SK-N-SH treated with all-trans-retinoic acid at 6 μM for 48 hours (cell line): ENCODE results near the gene ATXN2L.

Source experiments
- ATAC-seq: fragments of 200-7000 bp; cut with Tn5 transposase; 3 replicates; pipeline ENCODE4 v1.9.1; 2020; ENCODE audit warnings: mild to moderate bottlenecking, moderate library complexity
- BACH2 ChIP-seq: fragments of 250-450 bp; sonication (Bioruptor Pico); IDR thresholded peaks from 2 replicates; pipeline ENCODE4 v1.9.0; 2021; ENCODE audit warnings: mild to moderate bottlenecking, borderline replicate concordance
- CREB5 ChIP-seq: fragments of 250-450 bp; sonication (Bioruptor Pico); IDR thresholded peaks from 2 replicates; pipeline ENCODE4 v1.5.1; 2020; ENCODE audit warnings: low read depth, mild to moderate bottlenecking, moderate library complexity
- CSDC2 ChIP-seq: fragments of 250-450 bp; sonication (Bioruptor Pico); IDR thresholded peaks from 2 replicates; pipeline ENCODE4 v1.5.0; 2020; ENCODE audit warnings: mild to moderate bottlenecking, moderate library complexity
- CSRNP3 ChIP-seq: fragments of 250-450 bp; sonication (Bioruptor Pico); IDR thresholded peaks from 2 replicates; pipeline ENCODE4 v1.5.1; 2021; ENCODE audit warnings: mild to moderate bottlenecking, moderate library complexity
- GLIS3 ChIP-seq: fragments of 250-450 bp; sonication (Bioruptor Pico); IDR thresholded peaks from 2 replicates; pipeline ENCODE4 v1.5.0; 2020; ENCODE audit warnings: mild to moderate bottlenecking, moderate library complexity
- ISL1 ChIP-seq: fragments of 250-450 bp; sonication (Bioruptor Pico); IDR thresholded peaks from 2 replicates; pipeline ENCODE4 v2.1.2; 2022; ENCODE audit warnings: mild to moderate bottlenecking, moderate library complexity
- OSR1 ChIP-seq: fragments of 250-450 bp; sonication (Bioruptor Pico); IDR thresholded peaks from 2 replicates; pipeline ENCODE4 v1.8.0; 2022; ENCODE audit warnings: moderate library complexity, mild to moderate bottlenecking, inconsistent platforms
- PATZ1 ChIP-seq: fragments of 250-450 bp; sonication (Bioruptor Pico); IDR thresholded peaks from 2 replicates; pipeline ENCODE4 v1.8.0; 2020; ENCODE audit warnings: mild to moderate bottlenecking, moderate library complexity, borderline replicate concordance
- POU6F1 ChIP-seq: fragments of 250-450 bp; sonication (Bioruptor Pico); IDR thresholded peaks from 2 replicates; pipeline ENCODE4 v1.8.0; 2021; ENCODE audit warnings: low read depth, mild to moderate bottlenecking, moderate library complexity, borderline replicate concordance
- RARB ChIP-seq: fragments of 250-450 bp; sonication (Bioruptor Pico); IDR thresholded peaks from 2 replicates; pipeline ENCODE4 v1.8.0; 2021; ENCODE audit warnings: mild to moderate bottlenecking, moderate library complexity
- SNAI2 ChIP-seq: fragments of 250-450 bp; sonication (Bioruptor Pico); IDR thresholded peaks from 2 replicates; pipeline ENCODE4 v1.5.0; 2020; ENCODE audit warnings: mild to moderate bottlenecking, moderate library complexity
- TCF4 ChIP-seq: fragments of 250-450 bp; sonication (Bioruptor Pico); IDR thresholded peaks from 2 replicates; pipeline ENCODE4 v1.8.0; 2021; ENCODE audit warnings: mild to moderate bottlenecking, moderate library complexity, borderline replicate concordance
- TOX ChIP-seq: fragments of 250-450 bp; sonication (Bioruptor Pico); IDR thresholded peaks from 2 replicates; pipeline ENCODE4 v1.8.0; 2021; ENCODE audit warnings: mild to moderate bottlenecking, moderate library complexity, borderline replicate concordance
- TSHZ2 ChIP-seq: fragments of 250-450 bp; sonication (Bioruptor Pico); IDR thresholded peaks from 2 replicates; pipeline ENCODE4 v1.5.0; 2020; ENCODE audit warnings: mild to moderate bottlenecking, moderate library complexity
- ZFP3 ChIP-seq: fragments of 250-450 bp; sonication (Bioruptor Pico); IDR thresholded peaks from 2 replicates; pipeline ENCODE4 v1.5.0; 2020; ENCODE audit warnings: mild to moderate bottlenecking, moderate library complexity
- ZFP30 ChIP-seq: fragments of 450-650 bp; formaldehyde crosslinking; IDR thresholded peaks from 2 replicates; pipeline ENCODE4 v1.5.0; 2022; ENCODE audit warnings: mild to moderate bottlenecking, moderate library complexity
- ZNF70 ChIP-seq: fragments of 450-650 bp; formaldehyde crosslinking; IDR thresholded peaks from 2 replicates; pipeline ENCODE4 v1.5.0; 2020; ENCODE audit warnings: mild to moderate bottlenecking, moderate library complexity
- ZNF8 ChIP-seq: fragments of 450-650 bp; formaldehyde crosslinking; IDR thresholded peaks from 2 replicates; pipeline ENCODE4 v1.5.0; 2020; ENCODE audit warnings: mild to moderate bottlenecking, moderate library complexity

The ATXN2L gene

GRCh38 chr16:28876973-28877654, 54.3 kb downstream of the ATXN2L start:
- TF ChIP-seq ISL1: no peak
- TF ChIP-seq RARB (CRISPR knock-in tag): no peak
- TF ChIP-seq BACH2: no peak
- TF ChIP-seq ZFP3 (CRISPR knock-in tag): no peak
- TF ChIP-seq CSRNP3 (CRISPR knock-in tag): no peak
- no peak for TF ChIP-seq CSDC2 (CRISPR knock-in tag)
- no peak for TF ChIP-seq OSR1
- TF ChIP-seq ZNF8 (CRISPR knock-in tag): no peak
- no peak for TF ChIP-seq PATZ1 (CRISPR knock-in tag)
- no peak for TF ChIP-seq TSHZ2 (CRISPR knock-in tag)
- TF ChIP-seq SNAI2 (CRISPR knock-in tag): no peak
- TF ChIP-seq GLIS3 (CRISPR knock-in tag): no peak
- no peak for TF ChIP-seq ZNF70 (CRISPR knock-in tag)
- no peak for TF ChIP-seq CREB5 (CRISPR knock-in tag)
- no peak for ATAC-seq

- no peak for ATAC-seq
- TF ChIP-seq CSRNP3 (CRISPR knock-in tag) (no peak), TCF4 (CRISPR knock-in tag) (no peak), POU6F1 (no peak), ZFP30 (CRISPR knock-in tag) (no peak), SNAI2 (CRISPR knock-in tag) (no peak), ZNF8 (CRISPR knock-in tag) (no peak), ZFP3 (CRISPR knock-in tag) (no peak), PATZ1 (CRISPR knock-in tag) (no peak), CSDC2 (CRISPR knock-in tag) (no peak), BACH2 (no peak), TOX (no peak), OSR1 (no peak)
Observed at GRCh38 chr16:28877655-28878000, 54.8 kb downstream of the ATXN2L start.
